KMS-11 (cell line): Measurements from ENCODE around the gene MMP26.
"Not testable (repeated sequence)": the region's sequence is repeated elsewhere in the genome, so short reads cannot be mapped to it uniquely, and the experiment has no call there.

Experiments used
- H2AFZ ChIP-seq: fragments of 200-600 bp; sonication (generic); 2 replicates; pipeline ENCODE4 v1.6.1; 2016; ENCODE audit warnings: antibody characterized with exemption, mixed run types, low read depth
- H3K27ac ChIP-seq: fragments of 200-600 bp; sonication (generic); 2 replicates; pipeline ENCODE4 v1.6.1; 2016; ENCODE audit warnings: mild to moderate bottlenecking, mixed run types
- H3K27me3 ChIP-seq: fragments of 200-600 bp; sonication (generic); 2 replicates; pipeline ENCODE4 v1.6.1; 2017; ENCODE audit warnings: mild to moderate bottlenecking, low read depth, mixed run types, moderate library complexity; ENCODE audit not compliant: insufficient read depth
- H3K36me3 ChIP-seq: fragments of 200-600 bp; sonication (generic); 2 replicates; pipeline ENCODE4 v1.6.1; 2017; ENCODE audit warnings: mild to moderate bottlenecking, mixed run types; ENCODE audit not compliant: insufficient read depth
- H3K4me1 ChIP-seq: fragments of 200-600 bp; sonication (generic); 2 replicates; pipeline ENCODE4 v1.6.1; 2016; ENCODE audit warnings: mild to moderate bottlenecking, low read depth, mixed run types; ENCODE audit not compliant: poor library complexity, severe bottlenecking
- H3K4me2 ChIP-seq: fragments of 200-600 bp; sonication (generic); 2 replicates; pipeline ENCODE4 v1.7.0; 2016; ENCODE audit warnings: mild to moderate bottlenecking, mixed run types
- H3K4me3 ChIP-seq: fragments of 200-600 bp; sonication (generic); IDR thresholded peaks from 2 replicates; pipeline ENCODE4 v1.6.1; 2017; ENCODE audit warnings: low read depth, low read length, mixed read lengths; ENCODE audit not compliant: insufficient read depth
- H3K79me2 ChIP-seq: fragments of 200-600 bp; sonication (generic); 2 replicates; pipeline ENCODE4 v1.6.1; 2016; ENCODE audit warnings: low read depth, mixed run types; ENCODE audit not compliant: insufficient read depth
- H3K9ac ChIP-seq: fragments of 200-600 bp; sonication (generic); 2 replicates; pipeline ENCODE4 v1.6.1; 2016; ENCODE audit warnings: mild to moderate bottlenecking, mixed run types
- H4K20me1 ChIP-seq: fragments of 200-600 bp; sonication (generic); 2 replicates; pipeline ENCODE4 v1.6.1; 2016; ENCODE audit warnings: mild to moderate bottlenecking, mixed run types; ENCODE audit not compliant: insufficient read depth
- CTCF ChIP-seq: fragments of 200-600 bp; sonication (generic); conservative IDR thresholded peaks from 2 replicates; pipeline ENCODE4 v1.6.1; 2017; ENCODE audit warnings: low read depth, mild to moderate bottlenecking, antibody characterized with exemption, low read length, moderate library complexity, mixed read lengths

MMP26 gene

DNA sequence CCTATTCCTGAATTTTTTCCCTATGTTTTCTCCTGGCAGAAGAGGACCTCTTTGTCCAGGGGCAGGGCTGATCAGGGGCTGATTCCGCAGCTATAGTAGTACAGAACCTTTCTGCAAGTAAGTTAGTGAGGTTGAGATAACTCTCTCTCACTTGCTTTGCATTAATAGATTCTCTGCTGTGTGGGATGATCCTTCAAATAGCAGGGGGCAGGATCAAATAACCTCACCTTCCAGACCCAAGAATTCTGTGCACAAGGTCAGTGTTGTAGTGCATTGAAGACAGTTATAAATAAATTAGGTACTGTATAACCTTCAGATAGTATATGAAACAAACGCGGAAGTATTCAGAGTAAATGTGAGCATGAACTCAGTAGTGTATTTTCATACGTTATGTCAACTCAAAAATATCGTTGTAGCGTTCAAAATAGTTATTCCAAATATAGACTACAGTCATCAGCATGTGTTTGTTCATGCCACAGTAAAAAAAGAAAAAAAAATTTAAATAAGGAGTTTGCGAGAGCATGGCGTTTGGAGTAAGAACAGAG, 278 bp downstream of the MMP26 start:
- no peak overlapping the region for H3K4me3 ChIP-seq
- no peak overlapping the region for H3K4me2 ChIP-seq
- no peaks in the 10 kb centered on the region for H4K20me1 ChIP-seq
- H3K79me2 ChIP-seq: no peaks in the 10 kb centered on the region
- peaks cover 13% of the 10 kb centered on the region for H3K4me1 ChIP-seq
- no peaks in the 10 kb centered on the region for H3K36me3 ChIP-seq
- H3K27me3 ChIP-seq: no peaks in the 10 kb centered on the region
- TF ChIP-seq CTCF: no peak
- H2AFZ ChIP-seq: no peak overlapping the region
- H3K9ac ChIP-seq: no peak overlapping the region
- H3K27ac ChIP-seq: no peak overlapping the region

DNA sequence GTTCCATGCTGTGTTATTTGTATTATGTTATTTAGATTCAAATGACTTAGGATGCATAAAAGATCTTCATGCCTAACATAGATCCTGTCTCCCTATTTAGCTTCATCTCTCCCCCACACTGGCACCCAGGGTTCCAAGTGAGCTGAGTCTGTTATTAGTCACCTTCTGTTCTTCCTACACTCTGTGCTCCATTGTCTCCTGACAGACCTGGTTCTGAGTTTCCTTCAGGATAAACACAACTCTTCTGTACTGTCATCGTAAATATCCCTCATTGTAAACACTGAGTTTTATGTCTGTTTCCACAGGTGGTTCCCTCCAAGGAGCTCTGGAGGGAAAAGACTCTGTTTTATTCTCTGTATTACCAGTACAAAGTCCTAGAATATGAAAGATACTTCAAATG, 8.7 kb downstream of the MMP26 start:
- Histone ChIP-seq H4K20me1 (no peaks in the 10 kb centered on the region), H3K36me3 (no peaks in the 10 kb centered on the region), H3K4me1 (no peaks in the 10 kb centered on the region), H3K27me3 (no peaks in the 10 kb centered on the region), H3K27ac (no peak overlapping the region), H3K4me2 (no peak overlapping the region), H3K4me3 (no peak overlapping the region), H2AFZ (no peak overlapping the region), H3K9ac (no peak overlapping the region), H3K79me2 (no peaks in the 10 kb centered on the region)
- no peak for TF ChIP-seq CTCF

DNA sequence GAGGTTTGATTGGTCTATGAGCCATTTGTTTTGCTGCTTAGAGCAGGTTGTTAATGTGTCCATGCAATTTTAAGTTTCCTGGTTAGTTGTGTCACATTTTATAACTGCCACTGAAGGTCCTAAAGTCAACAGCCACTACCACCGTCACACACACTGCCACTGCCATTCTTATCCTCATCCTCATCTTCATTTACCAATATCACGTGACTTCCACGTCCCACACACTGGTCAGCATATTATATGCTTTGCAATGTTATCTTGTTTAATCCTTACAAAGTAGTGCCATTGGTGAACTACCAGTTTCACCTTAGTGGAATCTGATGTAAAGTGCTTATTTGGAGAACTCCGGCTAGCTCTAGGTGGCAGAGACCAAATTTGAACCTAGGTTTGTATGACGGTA, 9.7 kb downstream of the MMP26 start:
- Histone ChIP-seq H3K36me3 (no peaks in the 10 kb centered on the region), H3K4me1 (no peaks in the 10 kb centered on the region), H3K79me2 (no peaks in the 10 kb centered on the region), H2AFZ (no peak overlapping the region), H3K9ac (no peak overlapping the region), H3K27me3 (no peaks in the 10 kb centered on the region), H4K20me1 (no peaks in the 10 kb centered on the region), H3K27ac (no peak overlapping the region), H3K4me3 (no peak overlapping the region), H3K4me2 (no peak overlapping the region)
- TF ChIP-seq CTCF: no peak

DNA sequence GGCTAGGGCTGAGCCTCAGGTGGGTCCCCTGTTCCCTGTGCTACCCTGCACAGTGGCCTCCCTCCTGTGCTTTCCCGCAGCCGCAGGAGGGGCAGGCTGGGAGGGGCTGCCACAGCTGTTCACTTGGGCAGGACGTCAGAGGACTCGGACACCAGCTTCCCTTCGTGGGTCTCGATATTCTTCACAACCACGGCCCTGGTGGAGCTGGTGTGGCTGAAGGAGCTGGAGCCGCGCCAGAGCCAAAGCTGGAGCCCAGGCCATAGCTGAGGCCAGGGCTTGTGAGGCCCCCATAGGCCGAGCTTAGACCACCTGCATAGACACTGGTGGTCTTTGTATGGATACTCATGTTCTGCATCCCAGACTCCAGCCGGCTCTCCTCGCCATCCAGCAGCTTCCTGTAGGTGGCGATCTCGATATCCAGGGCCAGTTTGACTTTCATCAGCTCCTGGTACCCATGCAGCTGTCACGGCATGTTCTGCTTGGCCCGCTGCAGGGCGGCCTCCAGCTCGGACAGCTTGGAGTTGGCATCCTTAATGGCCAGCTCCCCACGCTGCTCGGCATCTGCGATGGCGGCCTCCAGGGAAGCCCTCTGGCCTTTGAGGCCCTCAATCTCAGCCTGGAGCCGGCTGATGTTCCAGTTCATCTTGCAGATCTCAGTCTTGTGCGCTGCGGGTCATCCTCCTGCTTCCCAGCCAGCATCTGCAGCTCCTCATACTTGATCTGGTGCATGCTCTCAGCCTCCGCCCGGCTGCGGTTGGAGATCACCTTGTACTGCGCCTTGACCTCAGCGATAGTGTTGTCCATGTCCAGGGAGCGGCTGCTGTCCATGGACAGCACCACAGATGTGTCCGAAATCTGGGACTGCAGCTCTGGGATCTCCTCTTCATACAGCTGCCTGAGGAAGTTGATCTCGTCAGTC, 18.3 kb downstream of the MMP26 start:
- H3K36me3 ChIP-seq, H3K9ac ChIP-seq, H2AFZ ChIP-seq, H3K27me3 ChIP-seq, H3K79me2 ChIP-seq, H3K4me2 ChIP-seq, H3K27ac ChIP-seq, H4K20me1 ChIP-seq, H3K4me1 ChIP-seq, H3K4me3 ChIP-seq: not testable (repeated sequence)

DNA sequence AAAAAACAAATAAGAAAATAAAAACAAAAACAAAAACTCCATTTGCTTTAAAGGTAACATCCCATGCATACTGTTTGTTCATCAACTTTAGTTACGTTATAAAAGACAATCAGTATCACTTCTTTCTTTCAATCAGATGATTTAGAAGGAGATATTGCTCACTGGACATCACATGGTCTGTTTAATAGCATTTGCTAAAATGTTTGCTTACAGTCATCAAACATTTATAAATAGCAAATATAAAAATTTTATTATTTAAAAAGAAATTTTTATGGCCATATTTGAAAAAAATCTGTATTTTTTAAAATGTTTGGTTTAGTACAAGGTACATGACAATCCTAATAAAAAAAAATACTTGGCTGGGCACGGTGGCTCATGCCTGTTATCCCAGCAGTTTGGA, 22.6 kb downstream of the MMP26 start:
- no peaks in the 10 kb centered on the region for H3K27me3 ChIP-seq
- H4K20me1 ChIP-seq: no peaks in the 10 kb centered on the region
- H3K4me3 ChIP-seq: no peak overlapping the region
- no peak for TF ChIP-seq CTCF
- no peak overlapping the region for H3K9ac ChIP-seq
- no peaks in the 10 kb centered on the region for H3K79me2 ChIP-seq
- no peak overlapping the region for H2AFZ ChIP-seq
- H3K4me2 ChIP-seq: no peak overlapping the region
- no peaks in the 10 kb centered on the region for H3K4me1 ChIP-seq
- H3K27ac ChIP-seq: no peak overlapping the region
- no peaks in the 10 kb centered on the region for H3K36me3 ChIP-seq
